Neural crest cell (in vitro differentiated cells): ENCODE data around the gene TM7SF3. TPM values are rescaled to one million over a fixed set of nuclear protein-coding genes. Genes with fewer than 3 reads are reported as not detected.

ENCODE experiments used
- DNase-seq: peaks from one replicate; pipeline ENCODE4 v3.0.0; 2021; ENCODE audit warnings: low read depth, mixed read lengths, low spot score
- H3K27ac Mint-ChIP-seq: one replicate; pipeline ENCODE4 v1.8.0; 2021; ENCODE audit warnings: mild to moderate bottlenecking, mixed read lengths; ENCODE audit not compliant: unreplicated experiment
- H3K27me3 Mint-ChIP-seq: 2 replicates; pipeline ENCODE4 v1.8.0; 2021; ENCODE audit warnings: low read depth, mild to moderate bottlenecking, mixed read lengths
- H3K36me3 Mint-ChIP-seq: 2 replicates; pipeline ENCODE4 v1.8.0; 2021; ENCODE audit warnings: low read depth, mild to moderate bottlenecking, mixed read lengths
- H3K4me1 Mint-ChIP-seq: 2 replicates; pipeline ENCODE4 v1.8.0; 2021; ENCODE audit warnings: mixed read lengths
- H3K4me3 Mint-ChIP-seq: one replicate; pipeline ENCODE4 v1.8.0; 2021; ENCODE audit warnings: mild to moderate bottlenecking, mixed read lengths
- H3K9me3 Mint-ChIP-seq: 2 replicates; pipeline ENCODE4 v1.8.0; 2021; ENCODE audit warnings: mixed read lengths
- total RNA-seq: library from RNA; stranded (reverse); gene quantifications from 2 replicates; pipeline ENCODE4 v1.2.1, GENCODE V29; 2021
- TF ChIP-seq, protein P1 (sequence below): fragments of 200-600 bp; sonication (generic); conservative IDR thresholded peaks from 2 replicates; pipeline ENCODE4 v1.5.0; 2021; ENCODE audit warnings: antibody characterized with exemption, mild to moderate bottlenecking

Gene TM7SF3
- total RNA-seq, 1 donor from 2014 or later: 55.7 TPM

DNA sequence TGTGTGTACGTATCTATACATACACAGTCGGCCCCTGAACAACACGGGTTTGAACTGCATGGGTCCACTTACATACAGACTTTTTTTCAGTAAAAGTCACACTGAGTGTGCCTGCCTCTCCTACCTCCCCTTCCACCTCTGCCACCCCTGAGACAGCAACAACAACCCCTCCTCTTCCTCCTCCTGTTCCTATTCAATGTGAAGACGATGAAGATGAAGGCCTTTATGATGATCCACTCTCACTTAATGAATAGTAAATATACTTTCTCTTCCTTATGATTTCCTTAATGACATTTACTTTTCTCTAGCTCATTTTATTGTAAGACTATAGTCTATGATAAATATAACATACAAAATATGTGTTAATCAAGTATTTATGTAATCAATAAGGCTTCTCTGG, 25.5 kb downstream of the TM7SF3 start:
- no peaks in the 10 kb centered on the region for H3K27me3 Mint-ChIP-seq
- peaks cover 24% of the 10 kb centered on the region for H3K36me3 Mint-ChIP-seq

GRCh38 chr12:26987634-26988424, 26.4 kb downstream of the TM7SF3 start:
- H3K4me1 Mint-ChIP-seq: no peaks in the 10 kb centered on the region
- H3K4me3 Mint-ChIP-seq: no peak overlapping the region
- no peaks in the 10 kb centered on the region for H3K9me3 Mint-ChIP-seq
- no peaks in the 10 kb centered on the region for H3K27me3 Mint-ChIP-seq
- peaks cover 26% of the 10 kb centered on the region for H3K36me3 Mint-ChIP-seq
- DNase-seq: no peak
- no peak overlapping the region for H3K27ac Mint-ChIP-seq
- TF ChIP-seq, protein P1, sequence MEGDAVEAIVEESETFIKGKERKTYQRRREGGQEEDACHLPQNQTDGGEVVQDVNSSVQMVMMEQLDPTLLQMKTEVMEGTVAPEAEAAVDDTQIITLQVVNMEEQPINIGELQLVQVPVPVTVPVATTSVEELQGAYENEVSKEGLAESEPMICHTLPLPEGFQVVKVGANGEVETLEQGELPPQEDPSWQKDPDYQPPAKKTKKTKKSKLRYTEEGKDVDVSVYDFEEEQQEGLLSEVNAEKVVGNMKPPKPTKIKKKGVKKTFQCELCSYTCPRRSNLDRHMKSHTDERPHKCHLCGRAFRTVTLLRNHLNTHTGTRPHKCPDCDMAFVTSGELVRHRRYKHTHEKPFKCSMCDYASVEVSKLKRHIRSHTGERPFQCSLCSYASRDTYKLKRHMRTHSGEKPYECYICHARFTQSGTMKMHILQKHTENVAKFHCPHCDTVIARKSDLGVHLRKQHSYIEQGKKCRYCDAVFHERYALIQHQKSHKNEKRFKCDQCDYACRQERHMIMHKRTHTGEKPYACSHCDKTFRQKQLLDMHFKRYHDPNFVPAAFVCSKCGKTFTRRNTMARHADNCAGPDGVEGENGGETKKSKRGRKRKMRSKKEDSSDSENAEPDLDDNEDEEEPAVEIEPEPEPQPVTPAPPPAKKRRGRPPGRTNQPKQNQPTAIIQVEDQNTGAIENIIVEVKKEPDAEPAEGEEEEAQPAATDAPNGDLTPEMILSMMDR: no peak

More for the DNA sequence above, 25.5 kb downstream of the TM7SF3 start:
- Mint-ChIP-seq H3K9me3 (no peaks in the 10 kb centered on the region), H3K4me3 (no peak overlapping the region), H3K27ac (no peak overlapping the region), H3K4me1 (no peaks in the 10 kb centered on the region)
- TF ChIP-seq, protein P1: no peak
- no peak for DNase-seq

GRCh38 chr12:26982866-26983265, 31.3 kb downstream of the TM7SF3 start:
- Mint-ChIP-seq H3K4me3 (no peak overlapping the region), H3K27me3 (no peaks in the 10 kb centered on the region), H3K27ac (no peak overlapping the region), H3K4me1 (no peaks in the 10 kb centered on the region), H3K36me3 (peaks cover 33% of the 10 kb centered on the region), H3K9me3 (no peaks in the 10 kb centered on the region)
- no peak for DNase-seq
- TF ChIP-seq, protein P1: no peak

DNA sequence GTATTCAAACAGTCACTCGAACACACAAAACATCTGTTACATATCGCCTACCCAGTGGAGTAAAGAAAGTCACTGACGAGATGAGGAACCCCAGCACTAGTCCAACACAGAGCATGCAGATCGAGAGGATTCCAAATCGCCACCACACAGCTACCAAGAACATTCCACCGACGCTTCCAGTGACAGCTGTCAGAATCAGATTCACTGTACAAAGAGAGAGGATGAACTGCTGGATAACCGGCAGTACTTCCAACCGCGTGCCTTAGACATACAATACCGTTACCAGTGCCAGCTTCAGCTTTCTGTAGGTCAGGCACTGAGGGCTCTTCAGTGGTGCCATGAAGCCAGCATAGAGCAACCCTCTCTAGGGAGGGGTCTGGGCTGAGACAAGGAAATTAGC, 34.5 kb downstream of the TM7SF3 start:
- Mint-ChIP-seq H3K36me3 (peaks cover 18% of the 10 kb centered on the region), H3K9me3 (no peaks in the 10 kb centered on the region), H3K27me3 (no peaks in the 10 kb centered on the region), H3K27ac (no peak overlapping the region), H3K4me1 (no peaks in the 10 kb centered on the region), H3K4me3 (no peak overlapping the region)
- DNase-seq: no peak
- TF ChIP-seq, protein P1: no peak

DNA sequence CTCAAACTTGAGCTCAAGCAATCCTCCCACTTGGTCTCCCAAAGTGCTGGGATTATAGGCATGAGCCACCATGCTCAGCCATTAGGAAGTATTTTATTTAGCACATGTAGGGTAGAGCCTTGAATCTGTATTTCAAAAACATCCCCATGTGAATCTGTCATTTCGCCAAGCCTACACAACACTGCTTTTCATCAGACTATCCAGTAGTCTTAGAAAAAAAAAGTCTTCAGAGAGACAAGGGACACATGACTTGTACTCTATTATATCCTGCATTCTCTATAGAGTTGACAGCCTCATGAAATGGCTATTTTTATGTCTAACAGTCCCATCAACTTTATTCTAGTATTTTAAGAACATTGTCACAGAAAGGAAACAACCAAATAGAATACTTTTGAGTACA, 35.4 kb downstream of the TM7SF3 start:
- no peak for DNase-seq
- no peaks in the 10 kb centered on the region for H3K9me3 Mint-ChIP-seq
- H3K4me1 Mint-ChIP-seq: no peaks in the 10 kb centered on the region
- H3K27ac Mint-ChIP-seq: no peak overlapping the region
- no peaks in the 10 kb centered on the region for H3K27me3 Mint-ChIP-seq
- TF ChIP-seq, protein P1: no peak
- peaks cover 18% of the 10 kb centered on the region for H3K36me3 Mint-ChIP-seq
- no peak overlapping the region for H3K4me3 Mint-ChIP-seq
